Hypothalamus (tissue), 51 donors: Measurements from ENCODE around the gene DDA1.
"Not testable (repeated sequence)": the region's sequence is repeated elsewhere in the genome, so short reads cannot be mapped to it uniquely, and the experiment has no call there.

Experiments used
- DNase-seq, 51 donors: peaks; one replicate each; lab custom pipeline; 2025; lab: John Stamatoyannopoulos, UW

Gene DDA1

GRCh38 chr19:17309198-17309964 lies at the start of gene DDA1:
TSS of gene DDA1 (plus strand) at chr19:17309563. CDS start at chr19:17309655, 92 bp downstream.
- DNase-seq: peak; percentile 72 to 100 (median 98)

- DNase-seq: no peak
Observed at GRCh38 chr19:17259934-17260333, 49.4 kb upstream of the DDA1 start.

GRCh38 chr19:17260842-17261325 lies 48.5 kb upstream of the DDA1 start:
- DNase-seq: peak in 31 of 51 donors; percentile 8 to 69 (median 35)

- no peak for DNase-seq
Observed at GRCh38 chr19:17262557-17262956, 46.8 kb upstream of the DDA1 start.

GRCh38 chr19:17263712-17264640 lies 45.4 kb upstream of the DDA1 start:
- no peak for DNase-seq

GRCh38 chr19:17264641-17264979 lies 44.8 kb upstream of the DDA1 start, which contains the start of gene USHBP1:
TSS of gene USHBP1 (minus strand) at chr19:17264745. CDS start at chr19:17264299, 446 bp downstream.
- no peak for DNase-seq

- DNase-seq: no peak
Observed at GRCh38 chr19:17266026-17266425, 43.3 kb upstream of the DDA1 start.

GRCh38 chr19:17266589-17266974 lies 42.8 kb upstream of the DDA1 start:
- DNase-seq: peak in 3 of 51 donors; percentile 29 to 44 (median 38)

GRCh38 chr19:17266975-17267788 lies 42.2 kb upstream of the DDA1 start, which contains the start of gene BABAM1:
TSS of gene BABAM1 (plus strand) at chr19:17267443. CDS start at chr19:17268807, 1,364 bp downstream.
- DNase-seq: peak; percentile 70 to 99 (median 94)

- DNase-seq: no peak
Observed at GRCh38 chr19:17268754-17269153, 40.6 kb upstream of the DDA1 start.

- not testable (repeated sequence) for DNase-seq
Observed at GRCh38 chr19:17274892-17275291, 34.5 kb upstream of the DDA1 start.

- DNase-seq: no peak
Observed at GRCh38 chr19:17275441-17276175, 33.8 kb upstream of the DDA1 start.

- no peak for DNase-seq
Observed at GRCh38 chr19:17279436-17279835, 29.9 kb upstream of the DDA1 start.

- peak in 20 of 51 donors; percentile 1 to 43 (median 14) for DNase-seq
Observed at GRCh38 chr19:17281391-17282304, 27.7 kb upstream of the DDA1 start, which contains the start of gene ANKLE1. TSS of gene ANKLE1 (plus strand) at chr19:17281901. CDS start at chr19:17281921, 20 bp downstream.

- DNase-seq: peak in 45 of 51 donors; percentile 17 to 84 (median 47)
Observed at GRCh38 chr19:17282488-17283125, 26.8 kb upstream of the DDA1 start.

GRCh38 chr19:17283504-17283996 lies 25.8 kb upstream of the DDA1 start:
- DNase-seq: no peak

GRCh38 chr19:17285415-17286135 lies 23.8 kb upstream of the DDA1 start:
- no peak for DNase-seq
